ENCODE data around the gene NCK2.

Gene NCK2

GRCh38 chr2:105815401-105815800 is 70.7 kb downstream of the NCK2 start:
- H3K36me3 ChIP-seq (ENCODE audit: insufficient read depth, insufficient read length, low read length) = peaks cover 9% of the 10 kb centered on the region
- peaks cover 6% of the 10 kb centered on the region for H3K4me1 ChIP-seq (ENCODE audit: insufficient read depth, insufficient read length)
- no peaks in the 10 kb centered on the region for H3K27me3 ChIP-seq (ENCODE audit: insufficient read depth, insufficient read length)
- no peaks in the 10 kb centered on the region for H3K9me3 ChIP-seq (ENCODE audit: insufficient read depth, low read length)
- H3K4me3 ChIP-seq (ENCODE audit: insufficient read length, low read depth) = no peak overlapping the region
- DNase-seq (ENCODE audit: low read depth, low spot score) = no peak
- H3K9ac ChIP-seq (ENCODE audit: insufficient read length, low read depth) = no peak overlapping the region
- TF ChIP-seq ZNF274 (IDR thresholded peaks at IDR 0.05; ENCODE audit: low read depth, low read length) = no peak
- TF ChIP-seq YY1 (IDR thresholded peaks at IDR 0.05; ENCODE audit: insufficient read depth, insufficient read length) = no peak

DNA sequence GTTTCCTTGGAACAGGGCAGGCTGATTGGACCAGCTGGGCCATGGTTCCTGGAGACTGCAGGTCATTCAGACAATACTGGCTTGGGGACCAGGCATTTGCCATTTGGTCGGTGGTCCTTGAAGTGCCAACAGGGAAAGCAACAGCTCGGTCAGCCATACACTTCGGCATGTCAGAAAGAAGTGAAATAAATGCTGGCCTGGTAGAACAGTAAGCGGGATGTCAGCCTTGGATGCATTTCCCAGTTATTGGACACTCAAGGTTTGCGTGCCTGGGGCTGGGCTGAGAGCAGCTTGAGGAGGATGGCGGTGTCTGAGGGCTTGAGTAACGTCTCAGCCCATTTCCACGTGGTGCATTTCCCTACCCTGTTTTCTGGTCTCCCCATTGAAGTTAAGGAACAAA is 75.4 kb downstream of the NCK2 start:
- Histone ChIP-seq H3K9me3 (ENCODE audit: insufficient read depth, low read length) (no peaks in the 10 kb centered on the region), H3K4me1 (ENCODE audit: insufficient read depth, insufficient read length) (no peaks in the 10 kb centered on the region), H3K4me3 (ENCODE audit: insufficient read length, low read depth) (no peak overlapping the region), H3K36me3 (ENCODE audit: insufficient read depth, insufficient read length, low read length) (peaks cover 15% of the 10 kb centered on the region), H3K9ac (ENCODE audit: insufficient read length, low read depth) (no peak overlapping the region), H3K27me3 (ENCODE audit: insufficient read depth, insufficient read length) (no peaks in the 10 kb centered on the region)
- no peak for DNase-seq (ENCODE audit: low read depth, low spot score)
- TF ChIP-seq YY1 (IDR thresholded peaks at IDR 0.05; ENCODE audit: insufficient read depth, insufficient read length) = no peak
- TF ChIP-seq ZNF274 (IDR thresholded peaks at IDR 0.05; ENCODE audit: low read depth, low read length) = no peak

DNA sequence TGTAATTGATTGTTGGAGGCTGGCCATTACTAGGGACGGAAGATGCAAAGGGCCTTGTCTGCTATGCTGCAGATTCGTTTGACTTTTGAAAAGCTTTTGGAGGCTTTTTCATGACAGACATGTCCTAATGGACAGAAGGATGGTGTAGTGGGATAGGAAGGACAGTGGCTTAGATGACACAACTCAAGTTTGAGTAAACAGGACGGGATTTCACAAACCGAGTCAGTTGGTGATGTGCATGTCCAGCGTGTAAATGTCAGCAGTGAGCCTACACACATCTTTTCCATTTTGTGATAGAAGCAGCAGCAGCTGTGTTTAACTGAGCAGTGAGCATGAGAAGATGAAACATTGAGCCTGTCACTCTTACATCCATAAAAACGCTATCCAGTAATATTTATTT is 76.0 kb downstream of the NCK2 start:
- Histone ChIP-seq H3K9me3 (ENCODE audit: insufficient read depth, low read length) (no peaks in the 10 kb centered on the region), H3K9ac (ENCODE audit: insufficient read length, low read depth) (no peak overlapping the region), H3K27me3 (ENCODE audit: insufficient read depth, insufficient read length) (no peaks in the 10 kb centered on the region), H3K36me3 (ENCODE audit: insufficient read depth, insufficient read length, low read length) (peaks cover 15% of the 10 kb centered on the region), H3K4me3 (ENCODE audit: insufficient read length, low read depth) (no peak overlapping the region), H3K4me1 (ENCODE audit: insufficient read depth, insufficient read length) (no peaks in the 10 kb centered on the region)
- no peak for TF ChIP-seq ZNF274 (IDR thresholded peaks at IDR 0.05; ENCODE audit: low read depth, low read length)
- TF ChIP-seq YY1 (IDR thresholded peaks at IDR 0.05; ENCODE audit: insufficient read depth, insufficient read length) = no peak
- TF ChIP-seq SUZ12 (IDR thresholded peaks at IDR 0.05; ENCODE audit: extremely low read depth, insufficient read depth, insufficient read length) = no peak
- DNase-seq (ENCODE audit: low read depth, low spot score) = no peak

DNA sequence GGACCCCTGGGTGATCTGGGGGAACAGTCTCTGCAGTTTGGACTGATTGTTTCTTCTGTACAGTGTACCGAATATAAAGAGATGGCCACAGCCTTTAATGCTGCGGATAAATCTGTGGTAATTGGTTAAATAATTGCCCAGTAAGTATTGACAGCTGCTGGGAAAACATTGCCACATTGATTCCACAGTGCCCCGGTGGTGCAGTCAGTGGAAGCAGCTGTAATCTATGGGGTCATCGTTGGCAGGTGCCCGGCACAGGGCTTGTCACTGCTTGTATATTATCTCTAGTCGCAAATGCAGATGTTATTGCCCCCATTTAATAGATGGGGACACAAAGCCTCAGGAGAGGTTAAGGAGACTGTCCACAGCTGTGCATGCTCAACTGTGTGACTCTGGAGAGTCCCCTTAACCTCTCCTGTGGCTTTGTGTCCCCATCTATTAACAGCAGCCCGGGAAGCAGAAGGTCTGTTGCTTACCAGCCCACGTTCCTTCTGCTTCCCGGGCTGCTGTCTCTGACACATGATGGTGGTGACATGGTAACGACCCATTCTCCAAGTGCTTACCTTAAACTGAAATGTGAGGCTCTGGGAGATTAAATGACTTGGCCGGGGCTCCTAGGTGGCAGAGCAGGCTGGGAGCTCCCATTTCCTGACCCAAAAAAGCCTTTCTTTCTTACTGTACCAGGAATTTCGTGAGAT is 76.9 kb downstream of the NCK2 start:
- H3K4me3 ChIP-seq (ENCODE audit: insufficient read length, low read depth) = no peak overlapping the region
- no peaks in the 10 kb centered on the region for H3K4me1 ChIP-seq (ENCODE audit: insufficient read depth, insufficient read length)
- peaks cover 15% of the 10 kb centered on the region for H3K36me3 ChIP-seq (ENCODE audit: insufficient read depth, insufficient read length, low read length)
- no peaks in the 10 kb centered on the region for H3K27me3 ChIP-seq (ENCODE audit: insufficient read depth, insufficient read length)
- DNase-seq (ENCODE audit: low read depth, low spot score) = no peak
- no peak overlapping the region for H3K9ac ChIP-seq (ENCODE audit: insufficient read length, low read depth)
- no peaks in the 10 kb centered on the region for H3K9me3 ChIP-seq (ENCODE audit: insufficient read depth, low read length)
- TF ChIP-seq ZNF274 (IDR thresholded peaks at IDR 0.05; ENCODE audit: low read depth, low read length) = no peak
- TF ChIP-seq YY1 (IDR thresholded peaks at IDR 0.05; ENCODE audit: insufficient read depth, insufficient read length) = no peak
- no peak for TF ChIP-seq SUZ12 (IDR thresholded peaks at IDR 0.05; ENCODE audit: extremely low read depth, insufficient read depth, insufficient read length)

GRCh38 chr2:105822186-105822585 is 77.5 kb downstream of the NCK2 start:
- Histone ChIP-seq H3K9ac (ENCODE audit: insufficient read length, low read depth) (no peak overlapping the region), H3K9me3 (ENCODE audit: insufficient read depth, low read length) (no peaks in the 10 kb centered on the region), H3K27me3 (ENCODE audit: insufficient read depth, insufficient read length) (no peaks in the 10 kb centered on the region), H3K4me1 (ENCODE audit: insufficient read depth, insufficient read length) (no peaks in the 10 kb centered on the region), H3K36me3 (ENCODE audit: insufficient read depth, insufficient read length, low read length) (peaks cover 11% of the 10 kb centered on the region), H3K4me3 (ENCODE audit: insufficient read length, low read depth) (no peak overlapping the region)
- TF ChIP-seq ZNF274 (IDR thresholded peaks at IDR 0.05; ENCODE audit: low read depth, low read length) = no peak
- no peak for TF ChIP-seq SUZ12 (IDR thresholded peaks at IDR 0.05; ENCODE audit: extremely low read depth, insufficient read depth, insufficient read length)
- no peak for TF ChIP-seq YY1 (IDR thresholded peaks at IDR 0.05; ENCODE audit: insufficient read depth, insufficient read length)
- DNase-seq (ENCODE audit: low read depth, low spot score) = no peak

DNA sequence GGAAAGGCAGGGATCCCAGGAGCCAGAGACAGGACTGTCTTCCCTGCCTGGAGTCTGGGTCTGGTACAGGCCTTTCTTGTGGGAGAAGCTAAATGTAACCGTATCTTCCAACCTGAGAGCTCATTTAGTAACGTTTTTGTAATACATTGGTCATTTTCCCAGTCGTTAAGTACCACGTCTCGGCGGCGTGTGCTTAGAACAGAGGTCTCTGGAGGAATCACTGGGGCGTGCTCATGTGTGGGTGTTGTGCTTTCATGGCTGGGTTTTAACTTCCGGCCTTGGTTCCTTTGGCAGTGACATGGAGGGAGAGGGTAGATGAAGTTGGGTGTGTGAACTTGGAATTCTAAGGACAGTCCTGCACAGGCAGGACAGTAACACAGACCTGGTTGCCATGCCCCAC is 79.7 kb downstream of the NCK2 start:
- TF ChIP-seq ZNF274 (IDR thresholded peaks at IDR 0.05; ENCODE audit: low read depth, low read length) (no peak), SUZ12 (IDR thresholded peaks at IDR 0.05; ENCODE audit: extremely low read depth, insufficient read depth, insufficient read length) (no peak), YY1 (IDR thresholded peaks at IDR 0.05; ENCODE audit: insufficient read depth, insufficient read length) (no peak)
- H3K4me3 ChIP-seq (ENCODE audit: insufficient read length, low read depth) = no peak overlapping the region
- H3K36me3 ChIP-seq (ENCODE audit: insufficient read depth, insufficient read length, low read length) = peaks cover 6% of the 10 kb centered on the region
- DNase-seq (ENCODE audit: low read depth, low spot score) = no peak
- no peaks in the 10 kb centered on the region for H3K27me3 ChIP-seq (ENCODE audit: insufficient read depth, insufficient read length)
- H3K9ac ChIP-seq (ENCODE audit: insufficient read length, low read depth) = no peak overlapping the region
- no peaks in the 10 kb centered on the region for H3K4me1 ChIP-seq (ENCODE audit: insufficient read depth, insufficient read length)
- no peaks in the 10 kb centered on the region for H3K9me3 ChIP-seq (ENCODE audit: insufficient read depth, low read length)

- no peaks in the 10 kb centered on the region; the same call in 1 of the 2 replicates for H3K9me3 ChIP-seq (ENCODE audit: insufficient read depth, low read length)
- no peak for DNase-seq (ENCODE audit: low read depth, low spot score)
- H3K27me3 ChIP-seq (ENCODE audit: insufficient read depth, insufficient read length) = no peaks in the 10 kb centered on the region
- TF ChIP-seq YY1 (IDR thresholded peaks at IDR 0.05; ENCODE audit: insufficient read depth, insufficient read length) (no peak), ZNF274 (IDR thresholded peaks at IDR 0.05; ENCODE audit: low read depth, low read length) (no peak), SUZ12 (IDR thresholded peaks at IDR 0.05; ENCODE audit: extremely low read depth, insufficient read depth, insufficient read length) (no peak)
- H3K4me3 ChIP-seq (ENCODE audit: insufficient read length, low read depth) = no peak overlapping the region
- no peak overlapping the region for H3K9ac ChIP-seq (ENCODE audit: insufficient read length, low read depth)
- H3K4me1 ChIP-seq (ENCODE audit: insufficient read depth, insufficient read length) = no peaks in the 10 kb centered on the region
- H3K36me3 ChIP-seq (ENCODE audit: insufficient read depth, insufficient read length, low read length) = peaks cover 6% of the 10 kb centered on the region
Observed at GRCh38 chr2:105827351-105828096, 82.8 kb downstream of the NCK2 start.
